Upper lobe of left lung (tissue), 6 donors: ENCODE results near the gene PRKCE. TPM values are rescaled to one million over a fixed set of nuclear protein-coding genes. Genes with fewer than 3 reads are reported as not detected.

Experiments used
- ATAC-seq, 2 donors: fragments of 200-7000 bp; cut with Tn5 transposase; one replicate each; pipeline ENCODE4 v1.9.1; 2022; ENCODE audit warnings: mild to moderate bottlenecking in 2 of 2, moderate library complexity in 2 of 2; ENCODE audit not compliant: low FRiP score in 2 of 2
- DNase-seq, 2 donors: peaks; one replicate each; pipeline ENCODE4 v3.0.0-alpha.2; 2019 to 2020
- H3K27ac ChIP-seq, 4 donors: fragments of 200-600 bp; sonication (generic); one replicate each; pipeline ENCODE4 v1.5.1; 2016 to 2019
- H3K27me3 ChIP-seq, 4 donors: fragments of 200-600 bp; sonication (generic); one replicate each; pipeline ENCODE4 v1.5.1; 2017 to 2019
- H3K36me3 ChIP-seq, 4 donors: fragments of 200-600 bp; sonication (generic); one replicate each; pipeline ENCODE4 v1.5.1; 2016 to 2019
- H3K4me1 ChIP-seq, 4 donors: fragments of 200-600 bp; sonication (generic); one replicate each; pipeline ENCODE4 v1.5.1; 2018 to 2019
- H3K4me3 ChIP-seq, 4 donors: fragments of 200-600 bp; sonication (generic); one replicate each; pipeline ENCODE4 v1.5.1; 2017 to 2019; ENCODE audit warnings: mild to moderate bottlenecking in 2 of 4, moderate library complexity in 1 of 4
- H3K9me3 ChIP-seq, 4 donors: fragments of 200-600 bp; sonication (generic); one replicate each; pipeline ENCODE4 v1.5.1; 2018 to 2019
- CTCF ChIP-seq, 6 experiments: fragments of 450-650 bp in 4 of 6; fragments of 200-600 bp in 2 of 6; sonication (generic) in 2 of 6; IDR thresholded peaks; one replicate each; pipeline ENCODE4 v1.5.1; 2016 to 2019; ENCODE audit warnings: antibody characterized with exemption in 6 of 6
- EP300 ChIP-seq, 4 donors: sonication (generic); formaldehyde crosslinking; IDR thresholded peaks; one replicate each; pipeline ENCODE4 v1.5.1; 2017; ENCODE audit warnings: antibody characterized with exemption in 4 of 4, control low read depth in 2 of 4
- POLR2A ChIP-seq, 4 donors: fragments of 450-650 bp; IDR thresholded peaks; one replicate each; pipeline ENCODE4 v1.5.1; 2016 to 2017; ENCODE audit warnings: antibody characterized with exemption in 4 of 4, mild to moderate bottlenecking in 2 of 4
- POLR2AphosphoS5 ChIP-seq, 2 donors: sonication (generic); formaldehyde crosslinking; IDR thresholded peaks; one replicate each; pipeline ENCODE4 v1.5.1; 2017; ENCODE audit warnings: antibody characterized with exemption in 2 of 2
- WGBS, 2 donors: methylation state at CpG; one replicate each; pipeline ENCODE4 v1.1.5; 2017 to 2018; 5-methylcytosine and 5-hydroxymethylcytosine counted together
- total RNA-seq, 6 donors: library from RNA; depleted of rRNA in 4 of 6; stranded (reverse); fragments of >200 nt in 4 of 6; gene quantifications; one replicate each; pipeline versions ENCODE4 v1.1.0 to v1.2.1, GENCODE V29; 2016 to 2021
- donor health status: DM: no; HTN: no; CAD: no; lungs with moderate emphysema.
- donor health status: DM: no; HTN: yes; CAD: no; lungs with severe emphysema.

PRKCE gene
- total RNA-seq, 6 donors from 2014 or later: 54.9 to 124 (median 75.6) TPM

GRCh38 chr2:45945302-45945717, 293.8 kb downstream of the PRKCE start:
- Histone ChIP-seq H3K27me3 (no peaks in the 10 kb centered on the region), H3K4me1 (peaks cover 14 to 30% (median 21%) of the 10 kb centered on the region in 4 donors), H3K36me3 (no peaks in the 10 kb centered on the region), H3K9me3 (no peaks in the 10 kb centered on the region), H3K27ac (no peak overlapping the region), H3K4me3 (no peak overlapping the region)
- TF ChIP-seq POLR2AphosphoS5 (IDR thresholded peaks at IDR 0.05) (no peak), EP300 (IDR thresholded peaks at IDR 0.05) (no peak), POLR2A (IDR thresholded peaks at IDR 0.05) (no peak), CTCF (IDR thresholded peaks at IDR 0.05) (no peak)
- ATAC-seq (peak; percentile 17 to 54), DNase-seq (no peak)
- 80 to 84% methylated on average over 9 of the region's 9 CpGs for WGBS, 2 donors

- Histone ChIP-seq H3K4me3 (no peak overlapping the region), H3K4me1 (peaks cover 16 to 29% (median 23%) of the 10 kb centered on the region in 4 donors), H3K27me3 (no peaks in the 10 kb centered on the region), H3K36me3 (no peaks in the 10 kb centered on the region), H3K27ac (no peak overlapping the region), H3K9me3 (no peaks in the 10 kb centered on the region)
- no peak for TF ChIP-seq EP300 (IDR thresholded peaks at IDR 0.05)
- no peak for TF ChIP-seq CTCF (IDR thresholded peaks at IDR 0.05)
- no peak for TF ChIP-seq POLR2A (IDR thresholded peaks at IDR 0.05)
- TF ChIP-seq POLR2AphosphoS5 (IDR thresholded peaks at IDR 0.05): no peak
- WGBS, 2 donors: 71 to 73% methylated on average over 3 of the region's 3 CpGs
- DNase-seq (no peak), ATAC-seq (peak in 1 of 2 donors; percentile 65)
Observed at GRCh38 chr2:45946023-45946422, 294.5 kb downstream of the PRKCE start.

- Histone ChIP-seq H3K27ac (no peak overlapping the region), H3K27me3 (no peaks in the 10 kb centered on the region), H3K9me3 (no peaks in the 10 kb centered on the region), H3K36me3 (no peaks in the 10 kb centered on the region), H3K4me1 (peaks cover 0 to 12% (median 7%) of the 10 kb centered on the region in 4 donors), H3K4me3 (no peak overlapping the region)
- WGBS, 2 donors: 75 to 86% methylated on average over 4 to 5 of the region's 5 CpGs
- DNase-seq (no peak), ATAC-seq (no peak)
- TF ChIP-seq EP300 (IDR thresholded peaks at IDR 0.05): no peak
- TF ChIP-seq POLR2A (IDR thresholded peaks at IDR 0.05): no peak
- TF ChIP-seq POLR2AphosphoS5 (IDR thresholded peaks at IDR 0.05): no peak
- TF ChIP-seq CTCF (IDR thresholded peaks at IDR 0.05): no peak
Observed at GRCh38 chr2:45950606-45951005, 299.1 kb downstream of the PRKCE start.

- H3K36me3 ChIP-seq: no peaks in the 10 kb centered on the region
- no peak for DNase-seq
- H3K4me1 ChIP-seq: peaks cover 0 to 12% (median 6%) of the 10 kb centered on the region in 4 donors
- peak in 1 of 2 donors; percentile 17 for ATAC-seq
- H3K27ac ChIP-seq: no peak overlapping the region
- TF ChIP-seq POLR2AphosphoS5 (IDR thresholded peaks at IDR 0.05): no peak
- TF ChIP-seq CTCF (IDR thresholded peaks at IDR 0.05): no peak
- no peak for TF ChIP-seq POLR2A (IDR thresholded peaks at IDR 0.05)
- no peak for TF ChIP-seq EP300 (IDR thresholded peaks at IDR 0.05)
- no peaks in the 10 kb centered on the region for H3K9me3 ChIP-seq
- no peaks in the 10 kb centered on the region for H3K27me3 ChIP-seq
- H3K4me3 ChIP-seq: no peak overlapping the region
- 84 to 90% methylated on average over 5 to 7 of the region's 7 CpGs for WGBS, 2 donors
Observed at GRCh38 chr2:45951025-45951727, 299.7 kb downstream of the PRKCE start.

- TF ChIP-seq POLR2A (IDR thresholded peaks at IDR 0.05) (no peak), EP300 (IDR thresholded peaks at IDR 0.05) (no peak)
Observed at GRCh38 chr2:45952591-45952990, 301.1 kb downstream of the PRKCE start.

More at GRCh38 chr2:45952591-45952990, 301.1 kb downstream of the PRKCE start:
- no peak overlapping the region for H3K27ac ChIP-seq
- WGBS, 2 donors: 93 to 95% methylated on average over 4 of the region's 4 CpGs
- H3K27me3 ChIP-seq: no peaks in the 10 kb centered on the region
- ATAC-seq (no peak), DNase-seq (no peak)
- peaks cover 0 to 6% (median 5%) of the 10 kb centered on the region in 4 donors for H3K4me1 ChIP-seq
- H3K9me3 ChIP-seq: no peaks in the 10 kb centered on the region
- H3K4me3 ChIP-seq: no peak overlapping the region
- no peaks in the 10 kb centered on the region for H3K36me3 ChIP-seq
